HCT116 (cell line): ENCODE measurements around the gene SCN4A.

Experiments
- EGR1 ChIP-seq: IDR thresholded peaks from 2 replicates; pipeline ENCODE4 v1.6.1; 2012; ENCODE audit warnings: low read depth
- EZH2 ChIP-seq: fragments of 200-600 bp; sonication (generic); IDR thresholded peaks from 2 replicates; pipeline ENCODE4 v1.6.1; 2017; ENCODE audit warnings: antibody characterized with exemption, mixed run types
- FOSL1 ChIP-seq: IDR thresholded peaks from 2 replicates; pipeline ENCODE4 v1.6.1; 2012; ENCODE audit warnings: low read depth
- POLR2A ChIP-seq: IDR thresholded peaks from 2 replicates; pipeline ENCODE4 v1.7.0; 2011; ENCODE audit warnings: borderline replicate concordance; ENCODE audit not compliant: insufficient read depth, insufficient read length; ENCODE audit errors: extremely low read depth
- POLR2AphosphoS5 ChIP-seq: IDR thresholded peaks from 2 replicates; pipeline ENCODE4 v1.6.1; 2011; ENCODE audit warnings: mild to moderate bottlenecking, low read depth, low read length, moderate library complexity
- RAD21 ChIP-seq: IDR thresholded peaks from 2 replicates; pipeline ENCODE4 v1.6.1; 2012; ENCODE audit warnings: low read depth, mild to moderate bottlenecking
- SIN3A ChIP-seq: IDR thresholded peaks from 2 replicates; pipeline ENCODE4 v1.6.1; 2012; ENCODE audit warnings: low read depth
- TF ChIP-seq, protein P1 (sequence below), 3 experiments: fragments of 200-600 bp in 1 of 3; sonication (generic) in 1 of 3; IDR thresholded peaks in 2 of 3; conservative IDR thresholded peaks in 1 of 3; 2 replicates each; pipeline ENCODE4 v1.5.1; 2012 to 2017; ENCODE audit warnings: low read depth in 2 of 3, low read length in 2 of 3, antibody characterized with exemption in 1 of 3, borderline replicate concordance in 1 of 3, control low read depth in 1 of 3, mild to moderate bottlenecking in 1 of 3, mixed read lengths in 1 of 3, mixed run types in 1 of 3, moderate library complexity in 1 of 3; ENCODE audit not compliant: insufficient read depth in 1 of 3
- TF ChIP-seq, protein P2 (sequence below): IDR thresholded peaks from 2 replicates; pipeline ENCODE4 v1.6.1; 2012
- TF ChIP-seq, protein P3 (sequence below): IDR thresholded peaks from 2 replicates; pipeline ENCODE4 v1.6.1; 2011; ENCODE audit warnings: mild to moderate bottlenecking, low read length, moderate library complexity; ENCODE audit not compliant: insufficient replicate concordance; ENCODE audit errors: extremely low read depth

DNA sequence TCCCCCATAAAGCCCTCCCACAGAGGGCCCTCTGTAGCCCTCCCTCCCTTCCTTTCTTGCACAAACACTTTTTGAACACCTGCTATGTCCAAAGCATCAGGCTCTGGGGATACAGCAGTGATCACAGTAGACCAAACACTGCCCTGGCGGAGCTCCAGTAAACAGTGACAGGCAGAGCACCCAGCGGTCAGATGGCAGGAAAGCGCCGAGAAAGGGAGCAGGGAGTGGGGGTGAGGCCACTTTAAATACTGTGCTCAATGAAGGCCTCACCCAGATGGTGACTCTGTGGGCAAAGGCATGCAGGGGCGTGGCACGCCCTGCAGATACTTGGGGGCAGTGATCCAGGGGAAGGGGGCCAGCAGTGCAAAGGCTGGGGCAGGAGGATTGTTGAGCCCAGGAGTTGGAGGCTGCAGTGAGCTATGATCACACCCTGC, 33.0 kb upstream of the SCN4A start:
- TF ChIP-seq, protein P1, sequence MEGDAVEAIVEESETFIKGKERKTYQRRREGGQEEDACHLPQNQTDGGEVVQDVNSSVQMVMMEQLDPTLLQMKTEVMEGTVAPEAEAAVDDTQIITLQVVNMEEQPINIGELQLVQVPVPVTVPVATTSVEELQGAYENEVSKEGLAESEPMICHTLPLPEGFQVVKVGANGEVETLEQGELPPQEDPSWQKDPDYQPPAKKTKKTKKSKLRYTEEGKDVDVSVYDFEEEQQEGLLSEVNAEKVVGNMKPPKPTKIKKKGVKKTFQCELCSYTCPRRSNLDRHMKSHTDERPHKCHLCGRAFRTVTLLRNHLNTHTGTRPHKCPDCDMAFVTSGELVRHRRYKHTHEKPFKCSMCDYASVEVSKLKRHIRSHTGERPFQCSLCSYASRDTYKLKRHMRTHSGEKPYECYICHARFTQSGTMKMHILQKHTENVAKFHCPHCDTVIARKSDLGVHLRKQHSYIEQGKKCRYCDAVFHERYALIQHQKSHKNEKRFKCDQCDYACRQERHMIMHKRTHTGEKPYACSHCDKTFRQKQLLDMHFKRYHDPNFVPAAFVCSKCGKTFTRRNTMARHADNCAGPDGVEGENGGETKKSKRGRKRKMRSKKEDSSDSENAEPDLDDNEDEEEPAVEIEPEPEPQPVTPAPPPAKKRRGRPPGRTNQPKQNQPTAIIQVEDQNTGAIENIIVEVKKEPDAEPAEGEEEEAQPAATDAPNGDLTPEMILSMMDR (IDR thresholded peaks at IDR 0.05 in 2 of 3, conservative IDR thresholded peaks at IDR 0.05 in 1 of 3; ENCODE audit: borderline replicate concordance in 1 of 3, insufficient read depth in 1 of 3, low read depth in 2 of 3, low read length in 2 of 3) = no peak
- TF ChIP-seq FOSL1 (no peak), EGR1 (no peak), POLR2AphosphoS5 (no peak), POLR2A (no peak), EZH2 (no peak), RAD21 (no peak), SIN3A (no peak)
- TF ChIP-seq, protein P2, sequence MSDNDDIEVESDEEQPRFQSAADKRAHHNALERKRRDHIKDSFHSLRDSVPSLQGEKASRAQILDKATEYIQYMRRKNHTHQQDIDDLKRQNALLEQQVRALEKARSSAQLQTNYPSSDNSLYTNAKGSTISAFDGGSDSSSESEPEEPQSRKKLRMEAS = no peak
- TF ChIP-seq, protein P3, sequence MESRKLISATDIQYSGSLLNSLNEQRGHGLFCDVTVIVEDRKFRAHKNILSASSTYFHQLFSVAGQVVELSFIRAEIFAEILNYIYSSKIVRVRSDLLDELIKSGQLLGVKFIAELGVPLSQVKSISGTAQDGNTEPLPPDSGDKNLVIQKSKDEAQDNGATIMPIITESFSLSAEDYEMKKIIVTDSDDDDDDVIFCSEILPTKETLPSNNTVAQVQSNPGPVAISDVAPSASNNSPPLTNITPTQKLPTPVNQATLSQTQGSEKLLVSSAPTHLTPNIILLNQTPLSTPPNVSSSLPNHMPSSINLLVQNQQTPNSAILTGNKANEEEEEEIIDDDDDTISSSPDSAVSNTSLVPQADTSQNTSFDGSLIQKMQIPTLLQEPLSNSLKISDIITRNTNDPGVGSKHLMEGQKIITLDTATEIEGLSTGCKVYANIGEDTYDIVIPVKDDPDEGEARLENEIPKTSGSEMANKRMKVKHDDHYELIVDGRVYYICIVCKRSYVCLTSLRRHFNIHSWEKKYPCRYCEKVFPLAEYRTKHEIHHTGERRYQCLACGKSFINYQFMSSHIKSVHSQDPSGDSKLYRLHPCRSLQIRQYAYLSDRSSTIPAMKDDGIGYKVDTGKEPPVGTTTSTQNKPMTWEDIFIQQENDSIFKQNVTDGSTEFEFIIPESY = no peak
